Transverse colon (tissue), 4 donors: ENCODE results near the gene SUFU. TPM values are rescaled to one million over a fixed set of nuclear protein-coding genes. Genes with fewer than 3 reads are reported as not detected.
A peak's percentile ranks its signal among the peaks of the same experiment; 100 is the strongest.

Source experiments
- DNase-seq: peaks from one replicate; pipeline ENCODE4 v3.0.0-alpha.2; 2019
- H3K27ac ChIP-seq, 4 donors: fragments of 200-600 bp; sonication (generic); 2 replicates each; pipeline ENCODE4 v1.5.1; 2016 to 2018; ENCODE audit warnings: inconsistent platforms in 4 of 4
- H3K27me3 ChIP-seq: fragments of 200-600 bp; sonication (generic); 2 replicates; pipeline ENCODE4 v1.5.1; 2017; ENCODE audit warnings: inconsistent platforms
- H3K36me3 ChIP-seq, 4 donors: fragments of 200-600 bp; sonication (generic); 2 replicates each; pipeline ENCODE4 v1.5.1; 2017 to 2019; ENCODE audit warnings: inconsistent platforms in 4 of 4
- H3K4me1 ChIP-seq, 4 donors: fragments of 200-600 bp; sonication (generic); 2 replicates each; pipeline ENCODE4 v1.5.1; 2017 to 2020; ENCODE audit warnings: inconsistent platforms in 4 of 4
- H3K4me3 ChIP-seq, 4 donors: fragments of 200-600 bp; sonication (generic); 1 replicate in 1 of 4; 2 replicates in 3 of 4; pipeline versions ENCODE4 v1.5.1 to v1.6.1; 2017 to 2019; ENCODE audit warnings: inconsistent platforms in 4 of 4
- H3K9me3 ChIP-seq, 2 donors: fragments of 200-600 bp; sonication (generic); 2 replicates each; pipeline ENCODE4 v1.5.1; 2017 to 2019; ENCODE audit warnings: inconsistent platforms in 2 of 2
- EP300 ChIP-seq: sonication (generic); formaldehyde crosslinking; IDR thresholded peaks from one replicate; pipeline ENCODE4 v1.6.1; 2017; ENCODE audit warnings: antibody characterized with exemption, low read depth
- POLR2A ChIP-seq: fragments of 450-650 bp; IDR thresholded peaks from one replicate; pipeline ENCODE4 v1.6.1; 2016; ENCODE audit warnings: antibody characterized with exemption, mild to moderate bottlenecking, moderate library complexity
- POLR2AphosphoS5 ChIP-seq, 3 donors: sonication (generic); formaldehyde crosslinking; IDR thresholded peaks; one replicate each; pipeline ENCODE4 v1.6.1; 2016; ENCODE audit warnings: antibody characterized with exemption in 3 of 3
- WGBS, 2 donors: methylation state at CpG; one replicate each; pipeline ENCODE4 v1.1.5; 2018; ENCODE audit warnings: low coverage in 1 of 2; 5-methylcytosine and 5-hydroxymethylcytosine counted together
- in situ Hi-C, 4 donors: fragments of 200-750 bp; cut with MboI; loops; one replicate each; pipeline versions ENCODE4 v1.15.0 to v1.15.1; 2017; ENCODE audit warnings: low sequenced_read_pairs in 3 of 4, low pct_ligation_motif_present in 1 of 4, low pct_unique_long_range_greater_than_20kb in 1 of 4
- intact Hi-C: fragments of 100-400 bp; cut with DNase I; formaldehyde crosslinking; loops from one replicate; pipeline ENCODE4 v1.15.1; 2023; ENCODE audit warnings: low total_unique reads
- total RNA-seq, 4 donors: library from RNA; depleted of rRNA; stranded (reverse); fragments of >200 nt; gene quantifications; one replicate each; pipeline ENCODE4 v1.1.0, GENCODE V29; 2016
- TF ChIP-seq, protein P1 (sequence below), 5 experiments: fragments of 200-600 bp in 3 of 5; fragments of 450-650 bp in 2 of 5; sonication (generic) in 3 of 5; IDR thresholded peaks; 1 replicate in 2 of 5; 2 replicates in 3 of 5; pipeline ENCODE4 v1.5.1; 2016 to 2017; ENCODE audit warnings: antibody characterized with exemption in 5 of 5, inconsistent platforms in 3 of 5, mild to moderate bottlenecking in 2 of 5, moderate library complexity in 1 of 5

Gene SUFU
- total RNA-seq, 4 donors from 2014 or later, result 5.4 to 13.8 (median 6.6) TPM

DNA sequence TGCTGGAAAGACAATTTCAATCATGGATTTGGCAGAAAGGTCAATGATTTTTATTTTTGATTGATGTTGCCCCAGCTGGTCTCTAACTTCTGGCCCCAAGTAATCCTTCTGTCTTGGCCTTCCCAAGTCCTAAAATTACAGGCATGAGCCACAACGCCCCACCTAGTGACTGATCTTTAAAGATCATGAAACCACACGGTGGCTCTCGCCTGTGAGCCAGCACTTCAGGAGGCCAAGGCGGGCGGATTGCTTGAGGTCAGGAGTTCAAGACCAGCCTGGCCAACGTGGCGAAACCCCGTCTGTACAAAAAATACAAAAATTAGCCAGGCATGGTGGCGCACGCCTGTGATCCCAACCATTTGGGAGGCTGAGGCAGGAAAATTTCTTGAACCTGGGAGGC lies 39.8 kb upstream of the SUFU start:
- in situ Hi-C loops (no loop called here), intact Hi-C loops (no loop called here)
- WGBS, 2 donors, result 54 to 80% methylated on average over 5 to 10 of the region's 10 CpGs

DNA sequence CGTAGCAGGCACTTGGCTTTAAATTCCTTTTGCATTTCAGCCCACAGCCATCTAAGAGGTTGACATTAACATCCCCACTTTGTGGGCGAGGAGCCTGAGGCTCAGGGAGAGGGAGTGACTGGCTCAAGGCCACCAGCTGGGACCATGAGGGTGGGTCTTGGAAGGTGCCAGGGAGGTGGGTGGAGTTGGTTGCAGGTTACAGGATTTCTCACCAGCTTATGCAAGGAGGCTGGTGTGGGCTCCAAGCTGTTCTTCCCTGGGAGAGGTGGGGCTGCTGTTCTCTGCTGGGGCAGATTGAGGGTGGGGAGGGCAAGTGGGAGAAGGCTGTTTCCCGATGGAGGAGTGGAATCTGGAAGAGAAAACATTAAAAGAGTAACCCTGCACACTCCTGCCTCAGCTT lies 38.3 kb upstream of the SUFU start:
- TF ChIP-seq, protein P1, sequence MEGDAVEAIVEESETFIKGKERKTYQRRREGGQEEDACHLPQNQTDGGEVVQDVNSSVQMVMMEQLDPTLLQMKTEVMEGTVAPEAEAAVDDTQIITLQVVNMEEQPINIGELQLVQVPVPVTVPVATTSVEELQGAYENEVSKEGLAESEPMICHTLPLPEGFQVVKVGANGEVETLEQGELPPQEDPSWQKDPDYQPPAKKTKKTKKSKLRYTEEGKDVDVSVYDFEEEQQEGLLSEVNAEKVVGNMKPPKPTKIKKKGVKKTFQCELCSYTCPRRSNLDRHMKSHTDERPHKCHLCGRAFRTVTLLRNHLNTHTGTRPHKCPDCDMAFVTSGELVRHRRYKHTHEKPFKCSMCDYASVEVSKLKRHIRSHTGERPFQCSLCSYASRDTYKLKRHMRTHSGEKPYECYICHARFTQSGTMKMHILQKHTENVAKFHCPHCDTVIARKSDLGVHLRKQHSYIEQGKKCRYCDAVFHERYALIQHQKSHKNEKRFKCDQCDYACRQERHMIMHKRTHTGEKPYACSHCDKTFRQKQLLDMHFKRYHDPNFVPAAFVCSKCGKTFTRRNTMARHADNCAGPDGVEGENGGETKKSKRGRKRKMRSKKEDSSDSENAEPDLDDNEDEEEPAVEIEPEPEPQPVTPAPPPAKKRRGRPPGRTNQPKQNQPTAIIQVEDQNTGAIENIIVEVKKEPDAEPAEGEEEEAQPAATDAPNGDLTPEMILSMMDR (IDR thresholded peaks at IDR 0.05), result no peak
- TF ChIP-seq POLR2A (no peak), POLR2AphosphoS5 (IDR thresholded peaks at IDR 0.05) (no peak), EP300 (no peak)
- H3K9me3 ChIP-seq, result no peaks in the 10 kb centered on the region

More for the DNA sequence above, 39.8 kb upstream of the SUFU start:
- Histone ChIP-seq H3K4me3 (no peak overlapping the region), H3K4me1 (peaks cover 11 to 40% (median 21%) of the 10 kb centered on the region in 4 donors), H3K36me3 (no peaks in the 10 kb centered on the region), H3K27ac (no peak overlapping the region), H3K9me3 (no peaks in the 10 kb centered on the region), H3K27me3 (no peaks in the 10 kb centered on the region)
- no peak for TF ChIP-seq EP300
- no peak for TF ChIP-seq POLR2A
- TF ChIP-seq POLR2AphosphoS5 (IDR thresholded peaks at IDR 0.05), result no peak
- TF ChIP-seq, protein P1 (IDR thresholded peaks at IDR 0.05), result no peak
- DNase-seq, result no peak

DNA sequence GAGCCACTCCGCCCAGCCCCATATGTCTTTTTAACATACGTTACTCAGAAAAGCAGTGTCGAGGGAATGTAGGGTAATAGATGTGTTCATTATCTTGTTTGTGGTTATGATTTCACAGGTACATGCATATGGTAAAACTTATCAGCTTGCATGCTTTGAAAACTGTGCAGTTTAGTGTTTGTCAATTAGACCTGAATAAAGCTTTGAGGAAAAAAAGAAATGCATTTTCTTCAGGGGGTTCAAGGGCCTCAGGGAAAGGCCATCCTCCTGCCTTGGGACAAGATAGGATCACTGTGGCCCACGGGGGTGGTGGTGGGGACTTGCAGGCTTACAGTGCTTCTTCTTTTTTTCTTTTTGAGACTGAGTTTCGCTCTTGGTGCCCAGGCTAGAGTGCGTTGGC lies 36.5 kb upstream of the SUFU start:
- TF ChIP-seq POLR2A, result no peak
- no peak for TF ChIP-seq POLR2AphosphoS5 (IDR thresholded peaks at IDR 0.05)
- TF ChIP-seq, protein P1 (IDR thresholded peaks at IDR 0.05), result no peak
- TF ChIP-seq EP300, result no peak
- intact Hi-C loops (no loop called here), in situ Hi-C loops (no loop called here)
- H3K27me3 ChIP-seq, result no peaks in the 10 kb centered on the region
- no peaks in the 10 kb centered on the region for H3K36me3 ChIP-seq
- WGBS, 2 donors, result 79 to 80% methylated on average over 5 to 6 of the region's 6 CpGs
- peaks cover 0 to 25% (median 9%) of the 10 kb centered on the region in 4 donors for H3K4me1 ChIP-seq
- no peaks in the 10 kb centered on the region for H3K9me3 ChIP-seq
- peak overlapping the region in 3 of 4 donors; percentile 57 to 74 (median 67) for H3K27ac ChIP-seq
- DNase-seq, result no peak
- no peak overlapping the region for H3K4me3 ChIP-seq

More for the DNA sequence above, 38.3 kb upstream of the SUFU start:
- no peak overlapping the region for H3K4me3 ChIP-seq
- intact Hi-C loops, result no loop called here
- no peaks in the 10 kb centered on the region for H3K36me3 ChIP-seq
- DNase-seq, result no peak
- no peak overlapping the region for H3K27ac ChIP-seq
- H3K27me3 ChIP-seq, result no peaks in the 10 kb centered on the region
- 58 to 80% methylated on average over 1 to 3 of the region's 3 CpGs for WGBS, 2 donors
- peaks cover 11 to 40% (median 21%) of the 10 kb centered on the region in 4 donors for H3K4me1 ChIP-seq
- in situ Hi-C loops, result no loop called here

DNA sequence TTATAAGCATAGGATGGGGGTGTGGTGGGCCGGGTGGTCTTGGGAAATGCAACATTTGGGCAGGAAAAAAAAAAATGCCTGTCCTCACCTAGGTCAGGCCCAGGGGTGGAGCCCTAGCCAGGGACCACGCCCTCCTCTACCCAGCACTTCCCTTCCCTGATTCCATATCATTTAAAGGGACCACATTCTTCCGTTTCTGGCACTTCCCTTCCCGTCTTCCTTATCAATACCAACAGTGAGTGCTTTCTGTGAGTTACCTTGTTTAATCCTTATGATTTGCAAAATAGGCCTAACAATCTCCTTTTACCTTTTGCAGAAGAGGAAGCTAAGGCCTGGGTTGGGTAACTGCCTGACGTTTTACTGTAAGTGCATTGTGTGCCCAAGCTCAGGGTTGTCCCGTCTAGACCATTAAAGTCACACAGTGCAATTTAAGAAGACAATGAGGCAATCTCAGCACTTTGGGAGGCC lies 35.8 kb upstream of the SUFU start:
- WGBS, 2 donors, result 18 to 41% methylated on average over 4 to 6 of the region's 6 CpGs
- H3K9me3 ChIP-seq, result no peaks in the 10 kb centered on the region
- no peaks in the 10 kb centered on the region for H3K36me3 ChIP-seq
- intact Hi-C loops (no loop called here), in situ Hi-C loops (no loop called here)
- peak; percentile 68 for DNase-seq
- H3K27ac ChIP-seq, result peak overlapping the region; percentile 17 to 74 (median 62)
- H3K27me3 ChIP-seq, result no peaks in the 10 kb centered on the region
- H3K4me1 ChIP-seq, result peaks cover 0 to 18% (median 3%) of the 10 kb centered on the region in 4 donors
- TF ChIP-seq POLR2AphosphoS5 (IDR thresholded peaks at IDR 0.05) (no peak), EP300 (no peak), POLR2A (no peak)
- TF ChIP-seq, protein P1 (IDR thresholded peaks at IDR 0.05), result no peak
- H3K4me3 ChIP-seq, result peak overlapping the region in 2 of 4 donors; percentile 7 to 17
